Tibial artery (tissue), 4 donors: ENCODE results near the gene PPP1CA.
"Not testable (repeated sequence)": the region's sequence is repeated elsewhere in the genome, so short reads cannot be mapped to it uniquely, and the experiment has no call there.

Experiments
- DNase-seq, 2 donors: peaks; one replicate each; pipeline ENCODE4 v3.0.0-alpha.2; 2019
- H3K27ac ChIP-seq, 2 donors: fragments of 200-600 bp; sonication (generic) in 1 of 2; 1 replicate in 1 of 2; 2 replicates in 1 of 2; pipeline ENCODE4 v1.5.1; 2018 to 2019; ENCODE audit warnings: mild to moderate bottlenecking in 1 of 2
- H3K27me3 ChIP-seq, 2 donors: fragments of 200-600 bp; sonication (generic) in 1 of 2; one replicate each; pipeline versions ENCODE4 v1.5.1 to v1.6.0; 2016 to 2019
- H3K36me3 ChIP-seq, 3 donors: fragments of 200-600 bp; sonication (generic) in 2 of 3; one replicate each; pipeline ENCODE4 v1.5.1; 2016 to 2019; ENCODE audit warnings: mild to moderate bottlenecking in 2 of 3
- H3K4me1 ChIP-seq, 4 donors: fragments of 200-600 bp; sonication (generic) in 2 of 4; 1 replicate in 3 of 4; 2 replicates in 1 of 4; pipeline ENCODE4 v1.5.1; 2016 to 2019
- H3K4me3 ChIP-seq, 2 donors: fragments of 200-600 bp; sonication (generic) in 1 of 2; 1 replicate in 1 of 2; 2 replicates in 1 of 2; pipeline ENCODE4 v1.5.1; 2018 to 2019; ENCODE audit warnings: mild to moderate bottlenecking in 2 of 2
- H3K9me3 ChIP-seq, 3 donors: fragments of 200-600 bp; sonication (generic) in 1 of 3; one replicate each; pipeline ENCODE4 v1.5.1; 2016 to 2019
- CTCF ChIP-seq, 2 experiments: fragments of 200-600 bp in 1 of 2; fragments of 450-650 bp in 1 of 2; IDR thresholded peaks; one replicate each; pipeline ENCODE4 v1.5.1; 2017 to 2019; ENCODE audit warnings: antibody characterized with exemption in 2 of 2, mild to moderate bottlenecking in 1 of 2, moderate library complexity in 1 of 2
- intact Hi-C: fragments of 100-400 bp; cut with DNase I; formaldehyde crosslinking; loops from one replicate; pipeline ENCODE4 v1.15.0; 2023; ENCODE audit warnings: low total_unique reads

PPP1CA gene

GRCh38 chr11:67431346-67432249 is 29.9 kb upstream of the PPP1CA start:
- H3K36me3 ChIP-seq = peaks cover 34 to 68% (median 63%) of the 10 kb centered on the region in 3 donors
- intact Hi-C loops = no loop called here
- peaks cover 0 to 36% (median 27%) of the 10 kb centered on the region in 4 donors for H3K4me1 ChIP-seq
- TF ChIP-seq CTCF (IDR thresholded peaks at IDR 0.05) = no peak
- no peak overlapping the region for H3K4me3 ChIP-seq
- no peak overlapping the region for H3K27ac ChIP-seq
- DNase-seq = no peak
- H3K27me3 ChIP-seq = no peaks in the 10 kb centered on the region
- no peaks in the 10 kb centered on the region for H3K9me3 ChIP-seq

- DNase-seq = no peak
- intact Hi-C loops = no loop called here
- peaks cover 0 to 25% (median 18%) of the 10 kb centered on the region in 4 donors for H3K4me1 ChIP-seq
- H3K9me3 ChIP-seq = no peaks in the 10 kb centered on the region
- no peaks in the 10 kb centered on the region for H3K27me3 ChIP-seq
- peak overlapping the region in 1 of 2 donors; percentile 63 for H3K4me3 ChIP-seq
- no peak for TF ChIP-seq CTCF (IDR thresholded peaks at IDR 0.05)
- H3K27ac ChIP-seq = no peak overlapping the region
- peaks cover 34 to 49% (median 47%) of the 10 kb centered on the region in 3 donors for H3K36me3 ChIP-seq
Measured at GRCh38 chr11:67429722-67430121, 28.1 kb upstream of the PPP1CA start.

GRCh38 chr11:67429038-67429668 is 27.5 kb upstream of the PPP1CA start:
- H3K9me3 ChIP-seq = no peaks in the 10 kb centered on the region
- peak overlapping the region; percentile 63 to 77 for H3K4me3 ChIP-seq
- peaks cover 0 to 25% (median 18%) of the 10 kb centered on the region in 4 donors for H3K4me1 ChIP-seq
- no peak for DNase-seq
- peaks cover 34 to 44% (median 41%) of the 10 kb centered on the region in 3 donors for H3K36me3 ChIP-seq
- H3K27me3 ChIP-seq = no peaks in the 10 kb centered on the region
- H3K27ac ChIP-seq = peak overlapping the region; percentile 84 to 87
- intact Hi-C loops = no loop called here
- TF ChIP-seq CTCF (IDR thresholded peaks at IDR 0.05) = no peak

GRCh38 chr11:67428052-67429001 is 26.7 kb upstream of the PPP1CA start, which contains the start of gene RPS6KB2:
TSS of gene RPS6KB2 (plus strand) at chr11:67428494. CDS start at chr11:67428546, 52 bp downstream.
- H3K4me1 ChIP-seq = peaks cover 0 to 25% (median 18%) of the 10 kb centered on the region in 4 donors
- intact Hi-C loops = no loop called here
- no peak for TF ChIP-seq CTCF (IDR thresholded peaks at IDR 0.05)
- peak; percentile 99 for DNase-seq
- H3K4me3 ChIP-seq = peak within 1 kb of the TSS; percentile 63 to 77
- peak within 1 kb of the TSS; percentile 84 to 87 for H3K27ac ChIP-seq
- no peaks in the 10 kb centered on the region for H3K27me3 ChIP-seq
- no peaks in the 10 kb centered on the region for H3K9me3 ChIP-seq
- peaks cover 32 to 35% (median 33%) of the 10 kb centered on the region in 3 donors for H3K36me3 ChIP-seq

DNA sequence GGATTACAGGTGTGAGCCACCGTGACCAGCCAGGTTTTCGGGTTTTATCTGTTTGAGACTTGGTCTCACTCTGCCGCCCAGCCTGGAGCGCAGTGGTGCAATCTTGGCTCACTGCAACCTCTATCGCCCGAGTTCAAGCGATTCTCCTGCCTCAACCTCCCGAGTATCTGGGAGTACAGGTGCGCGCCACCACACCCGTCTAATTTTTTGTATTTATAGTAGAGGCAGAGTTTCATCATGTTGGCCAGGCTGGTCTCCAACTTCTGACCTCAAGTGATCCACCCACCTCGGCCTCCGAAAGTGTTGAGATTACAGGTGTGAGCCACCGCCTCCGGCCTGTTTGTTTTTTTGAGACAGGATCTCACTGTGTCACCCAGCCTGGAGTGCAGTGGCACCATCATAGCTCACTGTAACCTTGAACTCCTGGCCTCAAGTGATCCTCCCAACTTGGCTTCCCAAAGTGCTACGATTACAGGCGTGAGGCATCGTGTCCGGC is 25.8 kb upstream of the PPP1CA start:
- peaks cover 23 to 26% (median 23%) of the 10 kb centered on the region in 3 donors for H3K36me3 ChIP-seq
- peak overlapping the region; percentile 84 to 87 for H3K27ac ChIP-seq
- DNase-seq, intact Hi-C loops, H3K27me3 ChIP-seq, H3K9me3 ChIP-seq: not testable (repeated sequence)
- peak overlapping the region; percentile 63 to 77 for H3K4me3 ChIP-seq
- peaks cover 0 to 25% (median 18%) of the 10 kb centered on the region in 4 donors for H3K4me1 ChIP-seq
